ENCODE results near the gene KIF6. TPM values are rescaled to one million over a fixed set of nuclear protein-coding genes. Genes with fewer than 3 reads are reported as not detected.

Gene KIF6
- total and polyA plus RNA-seq, 4 donors, result 1.1 to 7.8 (median 4.5) TPM

GRCh38 chr6:39702265-39702664 lies 22.9 kb downstream of the KIF6 start:
- ATAC-seq (ENCODE audit: insufficient read depth, low FRiP score) (no peak), DNase-seq (peak in 1 of 3 donors; percentile 21)
- no peaks in the 10 kb centered on the region for H3K9me3 ChIP-seq (ENCODE audit: control insufficient read depth in 4 of 4, insufficient read depth in 3 of 4, low read length in 3 of 4)
- H3K9ac ChIP-seq (ENCODE audit: insufficient read depth in 1 of 2, low read length in 2 of 2), result no peak overlapping the region
- H3K4me1 ChIP-seq (ENCODE audit: control insufficient read depth in 5 of 5, insufficient read depth in 5 of 5, low read length in 5 of 5), result peaks cover 0 to 3% (median 0%) of the 10 kb centered on the region in 5 donors
- WGBS, 2 donors, result 81 to 85% methylated on average over 4 of the region's 4 CpGs
- no peak overlapping the region for H3K27ac ChIP-seq (ENCODE audit: low read depth in 1 of 2, low read length in 1 of 2)
- no peak overlapping the region for H3K4me3 ChIP-seq
- H3K36me3 ChIP-seq (ENCODE audit: control insufficient read depth in 4 of 4, insufficient read depth in 4 of 4, low read length in 4 of 4), result no peaks in the 10 kb centered on the region
- H3K27me3 ChIP-seq (ENCODE audit: control insufficient read depth in 3 of 3, insufficient read depth in 3 of 3, low read length in 2 of 3), result no peaks in the 10 kb centered on the region
- TF ChIP-seq CTCF (IDR thresholded peaks at IDR 0.05; ENCODE audit: control extremely low read depth, extremely low read depth), result no peak

- H3K27me3 ChIP-seq (ENCODE audit: control insufficient read depth in 3 of 3, insufficient read depth in 3 of 3, low read length in 2 of 3), result no peaks in the 10 kb centered on the region
- DNase-seq (no peak), ATAC-seq (ENCODE audit: insufficient read depth, low FRiP score) (no peak)
- TF ChIP-seq CTCF (IDR thresholded peaks at IDR 0.05; ENCODE audit: control extremely low read depth, extremely low read depth), result no peak
- H3K27ac ChIP-seq (ENCODE audit: low read depth in 1 of 2, low read length in 1 of 2), result no peak overlapping the region
- H3K9ac ChIP-seq (ENCODE audit: insufficient read depth in 1 of 2, low read length in 2 of 2), result no peak overlapping the region
- 83 to 88% methylated on average over 1 of the region's 1 CpG for WGBS, 2 donors
- peaks cover 0 to 3% (median 0%) of the 10 kb centered on the region in 5 donors for H3K4me1 ChIP-seq (ENCODE audit: control insufficient read depth in 5 of 5, insufficient read depth in 5 of 5, low read length in 5 of 5)
- no peaks in the 10 kb centered on the region for H3K36me3 ChIP-seq (ENCODE audit: control insufficient read depth in 4 of 4, insufficient read depth in 4 of 4, low read length in 4 of 4)
- H3K9me3 ChIP-seq (ENCODE audit: control insufficient read depth in 4 of 4, insufficient read depth in 3 of 4, low read length in 3 of 4), result no peaks in the 10 kb centered on the region
- no peak overlapping the region for H3K4me3 ChIP-seq
Measured at GRCh38 chr6:39700362-39700761, 24.8 kb downstream of the KIF6 start.

GRCh38 chr6:39698789-39699188 lies 26.4 kb downstream of the KIF6 start:
- Histone ChIP-seq H3K9me3 (ENCODE audit: control insufficient read depth in 4 of 4, insufficient read depth in 3 of 4, low read length in 3 of 4) (no peaks in the 10 kb centered on the region), H3K27ac (ENCODE audit: low read depth in 1 of 2, low read length in 1 of 2) (no peak overlapping the region), H3K9ac (ENCODE audit: insufficient read depth in 1 of 2, low read length in 2 of 2) (no peak overlapping the region), H3K27me3 (ENCODE audit: control insufficient read depth in 3 of 3, insufficient read depth in 3 of 3, low read length in 2 of 3) (no peaks in the 10 kb centered on the region), H3K36me3 (ENCODE audit: control insufficient read depth in 4 of 4, insufficient read depth in 4 of 4, low read length in 4 of 4) (no peaks in the 10 kb centered on the region), H3K4me3 (no peak overlapping the region), H3K4me1 (ENCODE audit: control insufficient read depth in 5 of 5, insufficient read depth in 5 of 5, low read length in 5 of 5) (peaks cover 0 to 3% (median 0%) of the 10 kb centered on the region in 5 donors)
- DNase-seq (no peak), ATAC-seq (ENCODE audit: insufficient read depth, low FRiP score) (no peak)
- TF ChIP-seq CTCF (IDR thresholded peaks at IDR 0.05; ENCODE audit: control extremely low read depth, extremely low read depth), result no peak
- 71 to 82% methylated on average over 1 of the region's 1 CpG for WGBS, 2 donors

Data from lung (tissue), 12 donors.